ENCODE data around the gene DEF6.

Gene DEF6

GRCh38 chr6:35312807-35313206, 15.2 kb downstream of the DEF6 start:
- DNase-seq = no peak
- Histone ChIP-seq H3K27me3 (replicated peaks; ENCODE audit: insufficient read depth, low read length) (no peaks in the 10 kb centered on the region), H3K9me2 (replicated peaks; ENCODE audit: insufficient read depth, low read length) (no peaks in the 10 kb centered on the region), H3K4me1 (ENCODE audit: low read length) (peaks cover 26% of the 10 kb centered on the region), H3K4me2 (ENCODE audit: low read depth, low read length) (no peak overlapping the region), H2AFZ (ENCODE audit: low read length) (no peak overlapping the region), H3K79me2 (ENCODE audit: low read length) (peaks cover 12% of the 10 kb centered on the region), H3K4me3 (ENCODE audit: low read length) (no peak overlapping the region), H3K27ac (ENCODE audit: low read length) (peak overlapping the region; percentile 7; the same call in 1 of the 2 replicates), H3K9me3 (replicated peaks; ENCODE audit: insufficient read depth, low read length) (no peaks in the 10 kb centered on the region), H4K20me1 (ENCODE audit: insufficient read depth, low read length) (no peaks in the 10 kb centered on the region), H3F3A (ENCODE audit: insufficient read depth, low read length) (no peaks in the 10 kb centered on the region), H3K36me3 (replicated peaks; ENCODE audit: insufficient read depth, low read length) (no peaks in the 10 kb centered on the region), H3K9ac (ENCODE audit: low read length) (no peak overlapping the region)
- no peak for TF ChIP-seq EZH2phosphoT487 (IDR thresholded peaks at IDR 0.05; ENCODE audit: low read length)
- TF ChIP-seq, protein P1, sequence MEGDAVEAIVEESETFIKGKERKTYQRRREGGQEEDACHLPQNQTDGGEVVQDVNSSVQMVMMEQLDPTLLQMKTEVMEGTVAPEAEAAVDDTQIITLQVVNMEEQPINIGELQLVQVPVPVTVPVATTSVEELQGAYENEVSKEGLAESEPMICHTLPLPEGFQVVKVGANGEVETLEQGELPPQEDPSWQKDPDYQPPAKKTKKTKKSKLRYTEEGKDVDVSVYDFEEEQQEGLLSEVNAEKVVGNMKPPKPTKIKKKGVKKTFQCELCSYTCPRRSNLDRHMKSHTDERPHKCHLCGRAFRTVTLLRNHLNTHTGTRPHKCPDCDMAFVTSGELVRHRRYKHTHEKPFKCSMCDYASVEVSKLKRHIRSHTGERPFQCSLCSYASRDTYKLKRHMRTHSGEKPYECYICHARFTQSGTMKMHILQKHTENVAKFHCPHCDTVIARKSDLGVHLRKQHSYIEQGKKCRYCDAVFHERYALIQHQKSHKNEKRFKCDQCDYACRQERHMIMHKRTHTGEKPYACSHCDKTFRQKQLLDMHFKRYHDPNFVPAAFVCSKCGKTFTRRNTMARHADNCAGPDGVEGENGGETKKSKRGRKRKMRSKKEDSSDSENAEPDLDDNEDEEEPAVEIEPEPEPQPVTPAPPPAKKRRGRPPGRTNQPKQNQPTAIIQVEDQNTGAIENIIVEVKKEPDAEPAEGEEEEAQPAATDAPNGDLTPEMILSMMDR (IDR thresholded peaks at IDR 0.05; ENCODE audit: low read length) = no peak

DNA sequence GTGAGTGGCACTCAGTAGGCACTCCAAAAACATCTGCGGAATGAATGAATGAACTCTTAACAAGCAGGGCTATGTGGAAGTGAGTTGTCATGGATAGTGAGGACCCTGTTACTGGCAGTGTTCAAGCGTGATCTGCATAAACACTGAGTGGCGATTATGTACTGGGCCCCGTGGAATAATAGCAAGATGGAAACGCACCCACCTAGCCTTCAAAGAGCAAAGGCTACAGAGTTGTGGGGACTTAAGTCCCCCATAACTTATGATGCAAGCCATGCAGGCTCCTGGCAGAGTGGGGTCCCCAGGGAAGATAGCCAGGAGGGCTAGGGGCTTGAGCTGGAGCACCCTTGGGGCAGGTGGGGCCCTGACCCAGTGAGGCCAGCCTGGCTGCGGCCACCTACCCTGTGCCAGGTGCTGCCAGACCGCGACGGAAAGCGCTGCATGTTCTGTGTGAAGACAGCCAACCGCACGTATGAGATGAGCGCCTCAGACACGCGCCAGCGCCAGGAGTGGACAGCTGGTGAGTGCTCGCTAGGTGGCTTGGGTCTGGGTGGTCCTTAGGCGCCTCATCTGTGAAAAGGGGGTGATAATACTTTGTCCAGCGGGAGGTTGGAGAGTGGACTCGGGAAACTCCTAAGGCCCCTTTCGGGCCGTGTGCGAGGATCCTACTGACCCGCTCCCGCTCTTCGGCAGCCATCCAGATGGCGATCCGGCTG, 20.0 kb downstream of the DEF6 start:
- H3K9me3 ChIP-seq (replicated peaks; ENCODE audit: insufficient read depth, low read length) = no peaks in the 10 kb centered on the region
- no peak overlapping the region for H3K4me3 ChIP-seq (ENCODE audit: low read length)
- no peak overlapping the region for H3K9ac ChIP-seq (ENCODE audit: low read length)

DNA sequence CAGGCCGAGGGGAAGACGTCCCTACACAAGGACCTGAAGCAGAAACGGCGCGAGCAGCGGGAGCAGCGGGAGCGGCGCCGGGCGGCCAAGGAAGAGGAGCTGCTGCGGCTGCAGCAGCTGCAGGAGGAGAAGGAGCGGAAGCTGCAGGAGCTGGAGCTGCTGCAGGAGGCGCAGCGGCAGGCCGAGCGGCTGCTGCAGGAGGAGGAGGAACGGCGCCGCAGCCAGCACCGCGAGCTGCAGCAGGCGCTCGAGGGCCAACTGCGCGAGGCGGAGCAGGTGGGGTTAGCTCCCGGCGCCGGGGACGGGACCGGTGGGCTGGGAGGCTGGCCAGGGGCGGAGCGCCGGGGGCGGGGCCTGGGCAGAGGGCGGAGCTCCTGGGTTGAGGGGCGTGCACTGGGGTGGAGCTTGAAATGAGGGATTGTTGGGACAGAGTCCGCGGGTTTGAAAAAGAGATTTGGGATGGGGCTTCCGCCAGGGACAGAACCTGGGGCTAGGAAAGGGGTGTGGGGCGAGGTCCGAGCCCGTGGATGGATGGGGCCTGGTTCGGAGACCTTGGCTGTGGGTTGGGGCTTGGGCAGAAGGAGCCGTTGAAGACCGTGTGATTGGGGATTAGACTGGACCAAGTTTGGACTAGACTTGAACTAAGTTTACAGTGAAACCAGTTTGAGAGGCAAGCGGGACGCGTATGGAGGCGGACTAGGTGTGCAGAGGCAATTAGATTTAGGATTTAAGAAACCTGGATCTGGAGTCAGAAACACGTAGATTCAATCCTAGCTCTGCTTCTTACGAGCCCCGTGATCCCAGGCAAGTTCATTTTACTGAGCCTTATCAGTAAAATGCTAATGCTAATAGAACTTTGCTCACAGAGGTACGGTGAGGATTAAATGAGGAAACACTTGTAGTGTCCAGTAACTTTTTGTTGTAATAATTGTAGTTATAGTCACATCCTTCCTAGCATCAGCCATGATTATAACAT, 20.9 kb downstream of the DEF6 start:
- Histone ChIP-seq H3K27ac (ENCODE audit: low read length) (no peak overlapping the region), H3K4me1 (ENCODE audit: low read length) (no peaks in the 10 kb centered on the region), H3K4me3 (ENCODE audit: low read length) (no peak overlapping the region), H4K20me1 (ENCODE audit: insufficient read depth, low read length) (no peaks in the 10 kb centered on the region), H3K27me3 (replicated peaks; ENCODE audit: insufficient read depth, low read length) (no peaks in the 10 kb centered on the region), H3K79me2 (ENCODE audit: low read length) (no peaks in the 10 kb centered on the region; the same call in 1 of the 2 replicates), H3K9me3 (replicated peaks; ENCODE audit: insufficient read depth, low read length) (no peaks in the 10 kb centered on the region), H2AFZ (ENCODE audit: low read length) (no peak overlapping the region), H3K4me2 (ENCODE audit: low read depth, low read length) (no peak overlapping the region), H3K9me2 (replicated peaks; ENCODE audit: insufficient read depth, low read length) (no peaks in the 10 kb centered on the region), H3K36me3 (replicated peaks; ENCODE audit: insufficient read depth, low read length) (no peaks in the 10 kb centered on the region), H3F3A (ENCODE audit: insufficient read depth, low read length) (no peaks in the 10 kb centered on the region), H3K9ac (ENCODE audit: low read length) (no peak overlapping the region)
- DNase-seq = no peak
- no peak for TF ChIP-seq EZH2 (optimal IDR thresholded peaks at IDR 0.05; ENCODE audit: low read depth, low read length)
- TF ChIP-seq EZH2phosphoT487 (IDR thresholded peaks at IDR 0.05; ENCODE audit: low read length) = no peak
- TF ChIP-seq, protein P1 (IDR thresholded peaks at IDR 0.05; ENCODE audit: low read length) = no peak

More for the DNA sequence above, 20.0 kb downstream of the DEF6 start:
- no peak for TF ChIP-seq EZH2phosphoT487 (IDR thresholded peaks at IDR 0.05; ENCODE audit: low read length)
- TF ChIP-seq, protein P1 (IDR thresholded peaks at IDR 0.05; ENCODE audit: low read length) = no peak
- no peak for TF ChIP-seq EZH2 (optimal IDR thresholded peaks at IDR 0.05; ENCODE audit: low read depth, low read length)
- Histone ChIP-seq H3K9me2 (replicated peaks; ENCODE audit: insufficient read depth, low read length) (no peaks in the 10 kb centered on the region), H3K79me2 (ENCODE audit: low read length) (no peaks in the 10 kb centered on the region; the same call in 1 of the 2 replicates), H3F3A (ENCODE audit: insufficient read depth, low read length) (no peaks in the 10 kb centered on the region), H2AFZ (ENCODE audit: low read length) (no peak overlapping the region), H3K27ac (ENCODE audit: low read length) (no peak overlapping the region), H3K36me3 (replicated peaks; ENCODE audit: insufficient read depth, low read length) (no peaks in the 10 kb centered on the region), H4K20me1 (ENCODE audit: insufficient read depth, low read length) (no peaks in the 10 kb centered on the region), H3K27me3 (replicated peaks; ENCODE audit: insufficient read depth, low read length) (no peaks in the 10 kb centered on the region), H3K4me1 (ENCODE audit: low read length) (no peaks in the 10 kb centered on the region), H3K4me2 (ENCODE audit: low read depth, low read length) (no peak overlapping the region)
- no peak for DNase-seq

Data from MM.1S (cell line).